ENCODE results near the gene RPS18. TPM values are rescaled to one million over a fixed set of nuclear protein-coding genes. Genes with fewer than 3 reads are reported as not detected.

The RPS18 gene
- polyA plus RNA-seq, 10 donors: 3,925 to 5,378 (median 4,934) TPM

GRCh38 chr6:33306356-33306755 lies 34.5 kb downstream of the RPS18 start:
- DNase-seq: no peak

- peak in 2 of 3 donors; percentile 48 to 66 for DNase-seq
Measured at GRCh38 chr6:33312361-33313104, 40.7 kb downstream of the RPS18 start.

GRCh38 chr6:33313105-33313708 lies 41.3 kb downstream of the RPS18 start:
- DNase-seq: peak in 2 of 3 donors; percentile 58 to 85

- DNase-seq: peak in 2 of 3 donors; percentile 77 to 93
Measured at GRCh38 chr6:33313709-33314514, 42.0 kb downstream of the RPS18 start, which contains the start of gene TAPBP. TSS of gene TAPBP (minus strand) at chr6:33314078. CDS start at chr6:33314041, 37 bp downstream.

GRCh38 chr6:33314515-33314942 lies 42.7 kb downstream of the RPS18 start:
- peak; percentile 68 to 90 (median 77) for DNase-seq

- DNase-seq: peak in 1 of 3 donors; percentile 64
Measured at GRCh38 chr6:33314943-33315792, 43.3 kb downstream of the RPS18 start.

- no peak for DNase-seq
Measured at GRCh38 chr6:33315793-33316602, 44.1 kb downstream of the RPS18 start.

- no peak for DNase-seq
Measured at GRCh38 chr6:33316603-33317418, 44.9 kb downstream of the RPS18 start.

GRCh38 chr6:33317419-33317668 lies 45.5 kb downstream of the RPS18 start:
- DNase-seq: no peak

- peak; percentile 98 to 99 (median 99) for DNase-seq
Measured at GRCh38 chr6:33317669-33318425, 46.0 kb downstream of the RPS18 start, which contains the start of gene ZBTB22. TSS of gene ZBTB22 (minus strand) at chr6:33317744. CDS start at chr6:33316916, 828 bp downstream.

- DNase-seq: no peak
Measured at GRCh38 chr6:33318426-33319073, 46.7 kb downstream of the RPS18 start.

- DNase-seq: no peak
Measured at GRCh38 chr6:33319939-33320314, 48.1 kb downstream of the RPS18 start.

- peak in 1 of 3 donors; percentile 16 for DNase-seq
Measured at GRCh38 chr6:33320315-33321181, 48.7 kb downstream of the RPS18 start.

GRCh38 chr6:33321227-33321626 lies 49.4 kb downstream of the RPS18 start:
- no peak for DNase-seq

- DNase-seq: no peak
Measured at GRCh38 chr6:33323623-33323948, 51.7 kb downstream of the RPS18 start.

- no peak for DNase-seq
Measured at GRCh38 chr6:33324125-33324524, 52.2 kb downstream of the RPS18 start.

Measured in muscle of back (tissue), 11 donors.